ENCODE data around the gene RBM45. TPM values are rescaled to one million over a fixed set of nuclear protein-coding genes. Genes with fewer than 3 reads are reported as not detected.

RBM45 gene
- total and polyA plus RNA-seq, 2 experiments from 2014 or later = 10.7 to 12.3 TPM

DNA sequence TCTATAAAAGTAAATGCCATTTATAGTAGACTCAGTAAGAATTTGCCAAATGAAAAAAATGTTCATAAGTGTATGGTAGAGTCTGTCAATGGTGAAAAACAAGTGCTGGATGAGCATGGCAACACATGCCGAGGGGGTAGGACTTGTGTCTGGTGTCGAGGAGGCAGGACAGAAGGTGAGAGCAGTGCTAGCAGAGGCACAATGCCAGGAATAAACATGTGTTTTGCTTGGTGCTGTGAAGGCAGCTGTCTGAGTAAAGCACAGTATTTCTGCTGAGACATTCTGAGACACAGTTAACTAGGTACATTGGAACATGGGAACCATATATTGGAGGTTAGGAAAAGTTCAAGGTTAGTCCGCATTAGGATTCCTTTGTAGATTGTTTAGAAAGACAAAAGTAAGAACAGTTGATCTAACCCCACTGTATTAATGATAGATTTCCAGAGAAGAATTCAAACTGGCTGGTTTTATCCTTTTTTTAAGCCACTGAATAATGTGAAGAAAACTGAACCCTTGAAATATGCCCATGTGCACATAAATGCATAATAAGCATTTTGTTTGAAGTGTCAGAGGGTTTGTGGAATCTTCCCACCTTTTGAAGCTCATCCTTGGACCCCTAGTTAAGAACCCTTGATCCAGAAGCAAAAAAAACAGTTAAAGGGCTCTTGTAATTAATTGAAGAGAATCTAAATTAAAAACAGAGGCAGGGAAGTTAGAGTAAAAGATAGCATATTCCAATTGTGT, 7.1 kb downstream of the RBM45 start:
- no peak for TF ChIP-seq CTCF (IDR thresholded peaks at IDR 0.05; ENCODE audit: low read depth, low read length)

GRCh38 chr2:178123163-178123562, 10.9 kb downstream of the RBM45 start:
- H3K9me3 ChIP-seq (ENCODE audit: low read depth) = no peaks in the 10 kb centered on the region
- peaks cover 22% of the 10 kb centered on the region for H3K36me3 ChIP-seq
- no peaks in the 10 kb centered on the region for H3K4me1 ChIP-seq (ENCODE audit: low read depth)
- TF ChIP-seq CTCF (IDR thresholded peaks at IDR 0.05; ENCODE audit: low read depth, low read length) = no peak
- DNase-seq (ENCODE audit: low read depth in 1 of 2, low spot score in 1 of 2) = no peak
- H3K27ac ChIP-seq = no peak overlapping the region
- no peaks in the 10 kb centered on the region for H3K27me3 ChIP-seq
- no peak overlapping the region for H3K4me3 ChIP-seq

More for the DNA sequence above, 7.1 kb downstream of the RBM45 start:
- H3K4me1 ChIP-seq (ENCODE audit: low read depth) = no peaks in the 10 kb centered on the region
- no peak for DNase-seq (ENCODE audit: low read depth in 1 of 2, low spot score in 1 of 2)
- H3K9me3 ChIP-seq (ENCODE audit: low read depth) = no peaks in the 10 kb centered on the region
- no peaks in the 10 kb centered on the region for H3K27me3 ChIP-seq
- no peak overlapping the region for H3K27ac ChIP-seq
- H3K4me3 ChIP-seq = no peak overlapping the region
- peaks cover 13% of the 10 kb centered on the region for H3K36me3 ChIP-seq

DNA sequence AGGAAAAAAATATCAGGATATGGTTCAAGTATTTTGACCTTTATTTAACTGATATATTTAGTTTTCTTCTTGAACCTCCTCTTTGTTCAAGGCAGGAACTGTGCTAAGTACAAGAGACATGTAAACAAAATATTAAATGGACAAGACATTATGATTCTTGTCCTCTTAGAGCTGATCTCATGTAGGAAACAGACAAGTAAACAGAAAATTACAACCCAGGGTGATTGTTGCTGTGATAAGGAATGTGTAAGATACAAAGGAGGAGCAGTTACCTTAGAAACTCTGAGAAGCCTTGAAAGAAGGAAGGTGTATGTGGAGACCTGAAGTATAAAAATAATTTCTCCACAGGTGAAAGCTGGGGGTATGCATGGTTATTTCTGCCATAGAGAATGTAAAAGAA, 12.9 kb downstream of the RBM45 start:
- Histone ChIP-seq H3K4me3 (no peak overlapping the region), H3K9me3 (ENCODE audit: low read depth) (no peaks in the 10 kb centered on the region), H3K36me3 (peaks cover 22% of the 10 kb centered on the region), H3K27ac (no peak overlapping the region), H3K4me1 (ENCODE audit: low read depth) (no peaks in the 10 kb centered on the region), H3K27me3 (no peaks in the 10 kb centered on the region)
- DNase-seq (ENCODE audit: low read depth in 1 of 2, low spot score in 1 of 2) = no peak
- TF ChIP-seq CTCF (IDR thresholded peaks at IDR 0.05; ENCODE audit: low read depth, low read length) = no peak

DNA sequence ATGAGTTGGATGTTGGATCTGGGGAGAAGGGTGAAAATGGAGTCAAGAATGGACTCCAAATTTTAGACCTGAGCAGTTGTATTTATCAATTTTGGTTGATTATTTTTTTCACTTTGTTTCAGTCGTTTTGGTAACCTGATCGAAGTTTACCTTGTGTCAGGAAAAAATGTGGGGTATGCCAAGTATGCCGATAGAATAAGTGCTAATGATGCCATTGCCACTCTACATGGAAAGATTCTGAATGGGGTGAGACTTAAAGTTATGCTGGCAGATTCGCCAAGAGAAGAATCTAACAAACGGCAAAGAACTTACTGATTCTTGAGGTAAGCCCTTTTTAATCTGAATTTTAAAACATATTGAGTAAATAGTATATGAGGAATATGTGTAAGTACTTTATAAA, 13.6 kb downstream of the RBM45 start:
- no peak for TF ChIP-seq CTCF (IDR thresholded peaks at IDR 0.05; ENCODE audit: low read depth, low read length)

DNA sequence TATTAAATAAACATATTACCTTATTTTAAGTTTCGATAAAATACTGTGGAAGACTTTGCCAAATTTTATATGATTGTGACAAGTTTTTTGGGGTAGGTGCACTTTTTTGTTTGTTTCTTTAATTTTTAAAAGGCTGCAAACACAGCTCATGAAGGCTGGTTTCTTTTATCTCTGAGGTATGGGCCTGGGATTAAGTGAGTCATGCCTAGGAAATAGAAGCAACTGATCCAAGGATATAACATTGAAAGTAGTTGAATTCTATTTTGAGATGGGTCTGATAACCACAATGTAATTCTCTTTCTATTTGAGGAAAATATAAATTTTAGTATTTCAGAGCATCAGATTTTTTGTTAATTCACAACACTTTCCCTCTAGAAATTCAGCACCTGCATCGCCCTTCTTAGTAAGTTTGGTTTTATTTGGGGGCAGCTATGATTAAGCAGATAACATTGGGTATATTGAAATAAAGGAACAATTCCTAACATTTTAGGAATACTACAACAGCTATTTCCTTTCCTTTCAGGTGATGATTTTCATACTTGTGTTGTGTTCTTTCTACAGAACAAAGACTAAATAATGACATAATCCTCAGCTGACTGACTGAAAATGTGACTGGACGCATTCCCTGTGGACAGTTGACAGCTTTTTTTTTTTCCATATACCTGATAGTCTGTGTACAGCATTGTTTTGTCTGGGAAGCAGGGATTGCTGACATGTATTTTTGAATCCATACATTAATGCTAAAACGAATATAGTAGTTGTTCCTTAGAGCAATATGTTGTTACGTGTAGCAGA, 16.8 kb downstream of the RBM45 start:
- Histone ChIP-seq H3K9me3 (ENCODE audit: low read depth) (no peaks in the 10 kb centered on the region), H3K4me1 (ENCODE audit: low read depth) (no peaks in the 10 kb centered on the region), H3K27me3 (no peaks in the 10 kb centered on the region), H3K4me3 (no peak overlapping the region), H3K27ac (no peak overlapping the region), H3K36me3 (peaks cover 9% of the 10 kb centered on the region)
- DNase-seq (ENCODE audit: low read depth in 1 of 2, low spot score in 1 of 2) = peak in 1 of 2 donors; percentile 3
- no peak for TF ChIP-seq CTCF (IDR thresholded peaks at IDR 0.05; ENCODE audit: low read depth, low read length)

More for the DNA sequence above, 13.6 kb downstream of the RBM45 start:
- Histone ChIP-seq H3K9me3 (ENCODE audit: low read depth) (no peaks in the 10 kb centered on the region), H3K27ac (no peak overlapping the region), H3K4me1 (ENCODE audit: low read depth) (no peaks in the 10 kb centered on the region), H3K36me3 (peaks cover 19% of the 10 kb centered on the region), H3K27me3 (no peaks in the 10 kb centered on the region), H3K4me3 (no peak overlapping the region)
- no peak for DNase-seq (ENCODE audit: low read depth in 1 of 2, low spot score in 1 of 2)

Data from cardiac muscle cell (in vitro differentiated cells and primary cell).